HG02885 (cell line): Measurements from ENCODE around the gene UPK1A.

Experiments used
- ATAC-seq: cut with Tn5 transposase; IDR thresholded peaks from one replicate; pipeline ENCODE4 v1.9.1; 2021; ENCODE audit warnings: mild to moderate bottlenecking; ENCODE audit not compliant: unreplicated experiment, poor library complexity

UPK1A gene

GRCh38 chr19:35666251-35666913, at the start of gene UPK1A:
UPK1A (plus strand) TSS chr19:35666517; CDS start chr19:35666813, 296 bp downstream.
- no peak for ATAC-seq

- no peak for ATAC-seq
Observed at GRCh38 chr19:35618857-35619256, 47.5 kb upstream of the UPK1A start.

- no peak for ATAC-seq
Observed at GRCh38 chr19:35619290-35619923, 46.9 kb upstream of the UPK1A start.

GRCh38 chr19:35620001-35620400, 46.3 kb upstream of the UPK1A start:
- ATAC-seq, result no peak

- no peak for ATAC-seq
Observed at GRCh38 chr19:35621708-35622107, 44.6 kb upstream of the UPK1A start.

- no peak for ATAC-seq
Observed at GRCh38 chr19:35622750-35623149, 43.6 kb upstream of the UPK1A start.

GRCh38 chr19:35623327-35624010, 42.8 kb upstream of the UPK1A start:
- ATAC-seq, result no peak

- no peak for ATAC-seq
Observed at GRCh38 chr19:35628264-35628564, 38.1 kb upstream of the UPK1A start.

GRCh38 chr19:35628565-35629331, 37.6 kb upstream of the UPK1A start, which contains the start of gene RBM42:
RBM42 (plus strand) TSS chr19:35629036; CDS start chr19:35629154, 118 bp downstream.
- peak; percentile 98 for ATAC-seq

GRCh38 chr19:35629332-35629633, 37.0 kb upstream of the UPK1A start:
- no peak for ATAC-seq

GRCh38 chr19:35633727-35634440, 32.4 kb upstream of the UPK1A start:
- ATAC-seq, result no peak

- no peak for ATAC-seq
Observed at GRCh38 chr19:35636651-35637050, 29.7 kb upstream of the UPK1A start.

- no peak for ATAC-seq
Observed at GRCh38 chr19:35637165-35637564, 29.2 kb upstream of the UPK1A start.

GRCh38 chr19:35639321-35639639, 27.0 kb upstream of the UPK1A start:
- ATAC-seq, result no peak

GRCh38 chr19:35639863-35640262, 26.5 kb upstream of the UPK1A start:
- no peak for ATAC-seq

- ATAC-seq, result no peak
Observed at GRCh38 chr19:35641515-35642151, 24.7 kb upstream of the UPK1A start, which contains the start of gene ETV2. ETV2 (plus strand) TSS chr19:35641745; CDS start chr19:35642461, 716 bp downstream.

- ATAC-seq, result no peak
Observed at GRCh38 chr19:35642312-35642711, 24.0 kb upstream of the UPK1A start.

- no peak for ATAC-seq
Observed at GRCh38 chr19:35642798-35643254, 23.5 kb upstream of the UPK1A start.

- ATAC-seq, result peak; percentile 43
Observed at GRCh38 chr19:35643255-35644205, 22.8 kb upstream of the UPK1A start.
